GM21619 (cell line): ENCODE results near the gene CEP85.
A peak's percentile ranks its signal among the peaks of the same experiment; 100 is the strongest.

Source experiments
- ATAC-seq: cut with Tn5 transposase; IDR thresholded peaks from one replicate; pipeline ENCODE4 v1.9.1; 2021; ENCODE audit not compliant: unreplicated experiment

Gene CEP85, protein sequence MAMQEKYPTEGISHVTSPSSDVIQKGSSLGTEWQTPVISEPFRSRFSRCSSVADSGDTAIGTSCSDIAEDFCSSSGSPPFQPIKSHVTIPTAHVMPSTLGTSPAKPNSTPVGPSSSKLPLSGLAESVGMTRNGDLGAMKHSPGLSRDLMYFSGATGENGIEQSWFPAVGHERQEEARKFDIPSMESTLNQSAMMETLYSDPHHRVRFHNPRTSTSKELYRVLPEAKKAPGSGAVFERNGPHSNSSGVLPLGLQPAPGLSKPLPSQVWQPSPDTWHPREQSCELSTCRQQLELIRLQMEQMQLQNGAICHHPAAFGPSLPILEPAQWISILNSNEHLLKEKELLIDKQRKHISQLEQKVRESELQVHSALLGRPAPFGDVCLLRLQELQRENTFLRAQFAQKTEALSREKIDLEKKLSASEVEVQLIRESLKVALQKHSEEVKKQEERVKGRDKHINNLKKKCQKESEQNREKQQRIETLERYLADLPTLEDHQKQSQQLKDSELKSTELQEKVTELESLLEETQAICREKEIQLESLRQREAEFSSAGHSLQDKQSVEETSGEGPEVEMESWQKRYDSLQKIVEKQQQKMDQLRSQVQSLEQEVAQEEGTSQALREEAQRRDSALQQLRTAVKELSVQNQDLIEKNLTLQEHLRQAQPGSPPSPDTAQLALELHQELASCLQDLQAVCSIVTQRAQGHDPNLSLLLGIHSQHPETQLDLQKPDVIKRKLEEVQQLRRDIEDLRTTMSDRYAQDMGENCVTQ

DNA sequence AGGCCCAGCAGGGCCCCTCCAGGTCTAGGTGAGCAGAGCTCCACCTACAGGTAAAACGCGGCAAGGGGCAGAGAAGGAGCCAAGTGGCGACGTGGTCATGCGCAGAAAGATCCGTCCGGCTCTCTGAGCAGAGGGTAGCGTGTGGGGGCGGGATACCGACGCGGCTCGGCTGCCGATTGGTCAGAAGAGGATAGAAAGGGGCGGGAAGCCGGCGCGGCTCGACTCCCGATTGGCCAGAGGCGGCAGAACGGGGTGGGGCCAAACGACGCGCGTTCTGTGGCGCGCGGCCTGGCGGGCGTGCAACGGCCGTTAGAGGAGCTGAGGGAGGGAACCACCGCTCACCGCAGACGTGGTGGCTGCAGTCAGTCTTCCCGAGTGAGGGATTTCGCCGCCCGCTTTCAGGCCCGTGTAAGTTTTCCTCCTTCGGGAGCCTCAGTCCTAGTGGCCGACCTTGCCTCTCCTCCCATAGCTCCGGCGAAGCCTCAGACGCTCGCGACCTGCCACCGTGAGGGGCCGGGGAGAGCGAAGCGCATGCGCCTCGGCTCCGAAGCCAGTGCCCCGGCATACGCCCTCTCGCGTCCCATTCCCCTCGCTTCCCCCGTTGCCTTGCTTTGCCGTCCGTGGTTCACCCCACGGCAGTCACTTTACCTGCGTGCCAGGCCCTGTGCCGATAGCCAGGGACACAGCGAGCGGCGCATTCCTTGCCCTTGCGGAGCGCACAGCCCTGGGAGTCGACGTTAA lies at the start of gene CEP85:
CEP85 (plus strand) TSS at position 298 of the 741 bp plus-strand sequence. CDS start 5,584 bp downstream, outside the sequence.
- peak; percentile 86 for ATAC-seq

DNA sequence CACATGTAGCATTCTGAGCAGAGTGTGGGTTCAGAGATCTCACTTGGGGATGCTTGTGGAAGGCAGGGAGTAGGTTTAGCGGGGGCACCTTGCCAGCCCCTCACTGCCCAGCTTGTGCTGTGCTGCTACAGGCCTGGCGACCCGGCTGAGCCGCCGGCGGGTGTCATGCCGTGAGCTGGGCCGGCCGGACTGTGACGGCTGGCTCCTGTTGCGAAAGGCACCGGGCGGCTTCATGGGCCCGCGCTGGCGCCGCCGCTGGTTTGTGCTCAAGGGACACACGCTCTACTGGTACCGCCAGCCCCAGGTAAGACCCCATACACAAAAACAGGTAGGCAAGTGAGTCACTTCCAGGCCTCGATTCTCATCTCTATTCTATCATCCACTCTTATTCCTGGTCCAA lies 49.1 kb upstream of the CEP85 start:
- ATAC-seq: no peak

DNA sequence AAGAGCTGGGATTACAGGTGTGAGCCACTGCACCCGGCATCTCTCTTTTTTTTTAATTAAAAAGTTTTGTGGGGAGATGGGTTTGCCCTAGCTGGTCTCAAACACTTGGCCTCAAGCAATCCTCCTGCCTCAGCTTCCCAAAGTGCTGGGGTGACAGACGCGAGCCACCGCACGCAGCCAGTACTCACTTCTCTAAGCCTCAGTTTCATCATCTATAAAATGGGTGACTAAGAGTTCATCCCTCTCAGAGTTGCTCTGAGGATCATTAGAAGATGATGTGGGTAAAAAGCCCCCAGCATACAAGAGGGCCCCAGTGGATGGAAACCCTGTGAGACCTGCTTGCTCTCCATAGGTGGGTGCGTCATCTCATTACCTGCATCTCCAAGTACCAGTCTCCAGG lies 46.1 kb upstream of the CEP85 start:
- ATAC-seq: no peak

DNA sequence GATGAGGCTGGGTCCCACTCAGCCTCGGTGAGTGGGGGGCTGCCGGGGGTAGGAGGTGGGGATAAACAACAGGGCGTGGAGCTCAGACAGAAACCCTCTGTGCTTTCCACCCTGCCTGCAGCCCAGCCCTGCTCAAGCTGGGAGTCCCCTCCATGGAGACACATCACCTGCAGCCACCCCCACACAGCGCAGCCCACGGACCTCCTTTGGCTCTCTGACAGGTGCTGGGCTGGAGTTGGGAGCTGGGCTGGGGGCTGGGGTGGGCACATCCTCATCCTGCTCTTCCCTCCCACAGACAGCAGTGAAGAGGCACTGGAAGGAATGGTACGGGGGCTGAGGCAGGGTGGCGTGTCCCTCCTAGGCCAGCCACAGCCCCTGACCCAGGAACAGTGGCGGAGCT lies 45.5 kb upstream of the CEP85 start:
- no peak for ATAC-seq

DNA sequence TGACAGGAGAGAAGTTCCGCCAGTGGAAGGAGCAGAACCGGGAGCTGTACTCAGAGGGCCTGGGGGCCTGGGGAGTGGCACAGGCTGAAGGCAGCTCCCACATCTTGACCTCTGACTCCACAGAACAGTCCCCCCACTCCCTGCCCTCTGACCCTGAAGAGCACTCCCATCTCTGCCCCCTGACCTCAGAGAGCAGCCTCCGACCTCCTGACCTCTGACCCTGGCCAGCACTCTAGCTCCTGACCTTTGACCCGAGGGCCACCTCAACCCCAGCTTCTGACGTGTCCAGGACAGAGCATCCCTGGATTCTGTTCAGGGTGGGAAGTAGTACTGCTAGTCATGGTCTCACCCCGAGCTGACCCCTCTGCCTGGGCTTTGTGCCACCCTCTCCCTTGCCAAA lies 44.7 kb upstream of the CEP85 start:
- ATAC-seq: no peak

DNA sequence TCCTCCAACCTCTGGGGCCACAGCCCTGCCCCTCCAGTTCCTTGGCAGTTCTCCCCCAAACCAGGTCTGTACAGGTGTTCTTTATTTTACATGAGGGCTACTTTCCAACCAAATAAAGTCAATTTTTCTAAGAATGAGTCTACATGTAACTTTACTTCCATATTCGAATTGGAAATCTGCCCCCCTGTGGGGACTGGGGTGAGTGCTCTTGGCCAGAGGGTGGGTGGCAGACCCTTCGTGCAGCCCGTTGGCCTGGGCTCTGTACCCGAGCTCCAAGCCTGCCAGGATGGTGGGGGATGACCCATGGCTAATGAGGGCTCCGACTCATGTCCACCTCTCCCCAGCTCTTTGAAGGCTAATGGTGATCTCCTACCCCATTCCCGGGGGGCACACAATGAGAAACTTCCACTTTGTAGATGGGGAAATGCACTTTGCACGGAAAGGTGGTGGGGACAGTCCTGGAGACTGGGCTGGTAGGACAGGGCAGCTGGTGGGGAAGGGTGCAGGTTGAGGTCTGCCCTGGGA lies 44.2 kb upstream of the CEP85 start:
- ATAC-seq: no peak

DNA sequence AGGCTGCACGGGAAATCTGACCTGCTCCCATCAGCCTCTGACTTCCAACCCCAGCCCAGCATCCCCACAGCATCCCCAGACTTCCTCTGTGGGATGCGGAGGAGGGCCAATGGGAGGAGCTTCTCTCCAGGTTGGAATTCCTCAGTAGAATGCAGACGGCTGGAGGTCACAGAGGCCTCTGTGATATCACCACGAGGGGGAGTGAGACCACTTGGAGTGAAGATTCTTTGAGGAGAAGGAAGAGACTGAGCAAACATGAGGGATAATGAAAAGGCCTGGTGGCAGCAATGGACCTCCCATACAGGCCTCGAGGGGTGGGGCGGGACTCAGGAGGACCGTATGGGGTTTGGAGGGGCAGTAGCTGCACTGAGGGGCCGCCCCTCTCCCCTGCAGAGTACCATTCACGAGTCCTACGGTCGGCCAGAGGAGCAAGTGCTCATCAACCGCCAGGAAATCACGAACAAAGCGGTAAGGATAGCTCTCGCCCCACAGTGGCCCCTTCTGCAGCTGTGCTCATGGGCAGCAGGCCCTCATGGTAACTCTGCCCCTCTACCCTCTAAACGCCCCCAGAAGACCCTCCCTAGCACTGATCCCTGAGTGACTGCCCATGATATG lies 43.5 kb upstream of the CEP85 start, which contains the start of gene CATSPER4:
CATSPER4 (plus strand) TSS at position 230 of the 615 bp plus-strand sequence; CDS start at position 256, 26 bp downstream.
- ATAC-seq: no peak

DNA sequence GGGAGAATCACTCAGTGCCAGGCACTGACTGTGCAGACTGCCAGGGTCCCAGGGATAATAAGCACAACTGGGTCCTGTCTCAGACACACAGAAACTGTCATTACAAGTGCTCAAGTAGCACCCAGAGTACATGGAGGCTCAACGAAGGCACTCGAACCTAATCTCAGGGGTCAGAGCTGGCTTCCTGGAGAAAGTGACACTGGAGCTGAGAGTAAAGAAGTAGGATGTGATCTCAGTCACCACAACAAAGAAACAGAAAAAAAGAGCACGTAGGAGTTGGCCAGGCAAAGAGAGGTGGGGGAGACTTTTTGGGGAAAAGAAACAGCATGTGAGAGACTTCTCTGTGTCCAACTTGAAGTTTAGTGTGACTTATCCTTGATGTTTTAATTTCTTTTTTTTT lies 42.3 kb upstream of the CEP85 start:
- ATAC-seq: no peak

DNA sequence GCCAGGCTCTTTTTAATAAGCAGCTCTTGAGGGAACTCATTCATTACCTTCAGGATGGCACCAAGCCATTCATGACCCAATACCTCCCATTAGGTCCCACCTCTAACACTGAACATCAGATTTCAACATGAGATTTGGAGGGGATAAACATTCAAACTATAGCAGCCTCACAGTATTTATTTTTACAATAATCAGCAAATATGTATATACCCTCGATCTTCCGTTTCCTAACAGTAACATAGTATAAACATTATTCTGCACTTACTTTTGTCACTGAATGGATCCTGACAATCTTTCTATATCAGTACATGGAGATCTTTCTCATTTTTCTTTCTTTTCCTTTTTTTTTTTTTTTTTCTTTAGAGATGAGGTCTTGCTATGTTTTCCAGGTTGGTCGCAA lies 38.2 kb upstream of the CEP85 start:
- ATAC-seq: no peak

DNA sequence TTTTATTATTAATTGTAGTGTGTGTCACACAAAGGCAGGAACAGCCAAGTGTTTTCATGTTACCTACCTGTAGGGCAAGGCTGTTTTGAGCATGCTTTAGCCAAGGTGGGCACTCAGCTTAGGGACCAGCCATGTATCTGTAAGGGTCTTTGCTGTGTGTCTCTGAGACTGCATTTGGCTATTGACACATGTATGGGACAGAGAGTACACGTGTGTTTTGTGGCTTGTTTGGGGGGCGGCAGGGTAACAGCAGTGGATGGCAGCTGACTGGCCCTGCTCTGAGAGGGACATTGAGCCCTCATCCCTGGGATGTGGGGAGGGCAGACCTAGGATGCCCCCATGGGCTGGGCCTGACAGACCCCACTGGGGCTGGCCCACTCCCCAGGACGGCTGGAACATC lies 36.7 kb upstream of the CEP85 start:
- ATAC-seq: no peak

DNA sequence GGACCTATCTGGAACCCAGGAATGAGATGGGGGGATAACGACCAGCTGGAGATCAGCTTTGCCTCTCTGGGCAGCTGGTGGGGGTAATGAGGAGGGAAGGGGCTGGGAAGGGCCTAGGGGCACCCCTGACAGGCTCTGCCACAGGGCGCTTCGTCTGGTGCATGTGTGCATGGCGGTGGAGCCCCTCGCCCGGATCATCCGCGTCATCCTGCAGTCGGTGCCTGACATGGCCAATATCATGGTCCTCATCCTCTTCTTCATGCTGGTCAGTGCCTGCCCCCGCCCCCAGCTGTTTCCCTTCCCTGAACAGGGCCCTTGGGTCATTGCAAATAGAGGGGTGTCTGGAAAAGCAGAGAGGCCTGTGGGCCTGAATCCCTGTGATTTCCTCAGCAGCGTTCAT lies 36.2 kb upstream of the CEP85 start:
- no peak for ATAC-seq

DNA sequence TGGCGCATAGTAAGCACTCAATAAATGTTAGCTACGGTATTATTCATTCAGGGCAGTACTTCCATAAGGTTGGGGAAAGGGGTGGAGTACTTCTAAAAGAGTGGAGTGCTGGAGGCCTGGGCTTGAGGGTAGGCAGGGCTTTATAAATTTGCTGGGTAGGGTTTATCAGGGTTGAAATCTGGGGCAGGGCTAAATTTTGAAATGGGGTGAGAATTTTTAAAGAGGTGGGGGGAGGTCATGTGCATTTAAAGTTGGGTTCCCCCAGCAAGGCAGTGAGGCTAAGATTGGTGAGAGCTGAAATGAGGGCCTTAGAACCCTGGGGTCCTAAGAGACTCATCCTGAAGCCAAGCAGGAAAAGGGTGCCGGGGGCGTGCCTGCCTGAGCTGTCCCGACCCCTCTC lies 33.6 kb upstream of the CEP85 start:
- no peak for ATAC-seq

DNA sequence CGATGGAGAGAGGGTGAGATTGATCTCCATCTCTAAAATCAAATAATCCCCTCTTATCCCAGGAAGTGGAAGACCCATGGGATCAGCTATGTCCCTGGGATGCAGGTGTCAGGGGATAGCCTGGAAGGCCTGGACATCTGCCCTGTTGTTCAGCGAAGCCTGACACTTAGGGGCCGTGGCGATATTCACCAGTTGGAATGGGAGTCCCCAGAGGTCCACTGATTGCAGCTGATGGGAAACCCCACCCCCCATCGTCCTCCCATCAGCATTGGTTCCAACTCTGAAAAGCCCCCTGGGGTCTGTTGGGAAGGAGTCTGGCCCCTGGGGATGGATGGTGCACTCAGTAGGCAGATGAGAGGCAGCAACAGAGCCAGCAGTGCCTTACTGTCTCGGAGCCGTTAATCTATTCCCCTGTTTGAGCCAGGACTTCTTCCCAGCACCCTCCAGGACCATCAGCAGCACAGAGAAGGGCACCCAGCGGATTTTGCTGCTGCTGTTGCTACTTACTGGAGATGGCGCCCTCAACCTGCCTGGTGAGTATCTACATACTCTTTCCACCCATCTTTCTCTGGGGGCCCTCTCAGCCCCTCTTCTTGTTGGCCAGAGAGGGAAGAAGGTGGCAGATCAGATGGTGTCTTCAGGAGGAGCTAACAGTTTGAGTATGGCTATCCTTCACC lies 30.2 kb upstream of the CEP85 start:
- no peak for ATAC-seq

DNA sequence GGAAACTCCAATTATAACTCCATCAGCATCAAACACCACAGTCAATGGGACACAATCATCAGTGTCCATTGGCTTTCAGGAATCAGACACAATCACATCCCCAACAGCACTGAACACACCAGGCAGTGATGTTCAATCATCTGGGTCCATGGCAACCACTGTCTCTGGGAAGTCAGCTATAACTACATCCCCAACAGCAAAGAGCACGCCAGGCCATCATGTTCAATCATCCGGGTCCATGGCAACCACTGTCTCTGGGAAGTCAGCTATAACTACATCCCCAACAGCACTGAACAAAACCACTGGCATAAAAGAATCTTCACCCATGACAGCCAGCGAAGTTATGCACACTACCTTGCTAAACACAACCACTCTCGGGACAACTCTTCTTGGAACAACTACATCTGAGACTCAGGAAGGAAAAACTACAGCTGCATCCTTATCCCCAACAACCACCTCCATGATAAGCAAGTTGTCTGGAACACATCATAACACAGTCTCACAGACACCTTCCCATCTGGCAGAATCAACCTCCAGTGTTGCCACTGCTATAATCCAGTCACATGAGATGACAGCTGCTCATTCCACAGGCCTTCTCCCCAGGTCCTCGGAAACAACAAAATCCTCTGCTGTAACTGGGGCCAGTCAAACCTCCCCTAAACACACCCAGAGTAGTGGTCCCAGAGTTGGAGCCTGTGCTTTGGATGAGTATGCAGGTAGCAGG lies 23.7 kb upstream of the CEP85 start:
- ATAC-seq: no peak

DNA sequence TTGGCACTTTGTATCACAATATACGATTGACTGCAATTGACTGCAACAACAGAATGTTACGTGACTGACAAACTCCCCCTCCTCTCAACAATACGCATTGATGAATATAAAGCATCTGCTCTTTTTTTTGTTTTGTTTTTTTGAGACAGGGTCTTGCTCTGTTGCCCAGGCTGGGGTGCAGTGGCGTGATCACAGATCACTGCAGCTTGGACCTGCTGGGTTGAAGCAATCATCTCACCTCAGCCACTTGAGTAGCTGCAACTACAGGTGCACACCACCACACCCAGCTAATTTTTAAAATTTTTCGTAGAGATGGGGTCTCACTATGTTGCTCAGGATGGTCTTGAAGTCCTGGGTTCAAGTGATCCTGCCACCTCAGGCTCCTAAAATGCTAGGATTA lies 21.3 kb upstream of the CEP85 start:
- ATAC-seq: no peak

DNA sequence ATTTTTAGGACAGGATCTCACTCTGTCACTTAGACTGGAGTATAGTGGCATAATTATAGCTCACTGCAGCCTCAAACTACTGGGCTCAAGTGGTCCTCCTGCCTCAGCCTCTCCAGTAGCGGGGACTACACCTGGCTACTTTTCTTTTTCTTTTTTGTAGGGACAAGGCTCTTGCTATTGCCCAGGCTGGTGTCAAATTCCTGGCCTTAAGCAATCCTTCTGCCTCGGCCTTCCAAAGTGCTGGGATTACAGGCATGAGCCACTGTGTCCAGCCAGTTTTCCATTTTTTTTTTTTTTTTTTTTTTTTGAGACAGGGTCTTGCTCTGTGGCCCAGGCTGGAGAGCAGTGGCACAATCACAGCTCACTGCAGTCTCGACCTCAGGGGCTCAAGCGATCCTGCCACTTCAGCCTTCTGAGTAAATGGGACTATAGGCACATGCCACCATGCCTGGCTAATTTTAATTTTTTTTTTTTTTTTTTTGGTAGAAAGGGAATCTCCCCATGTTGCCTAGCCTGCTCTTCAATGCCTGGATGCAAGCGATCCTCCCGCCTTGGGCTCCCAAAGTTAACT lies 20.6 kb upstream of the CEP85 start:
- no peak for ATAC-seq

DNA sequence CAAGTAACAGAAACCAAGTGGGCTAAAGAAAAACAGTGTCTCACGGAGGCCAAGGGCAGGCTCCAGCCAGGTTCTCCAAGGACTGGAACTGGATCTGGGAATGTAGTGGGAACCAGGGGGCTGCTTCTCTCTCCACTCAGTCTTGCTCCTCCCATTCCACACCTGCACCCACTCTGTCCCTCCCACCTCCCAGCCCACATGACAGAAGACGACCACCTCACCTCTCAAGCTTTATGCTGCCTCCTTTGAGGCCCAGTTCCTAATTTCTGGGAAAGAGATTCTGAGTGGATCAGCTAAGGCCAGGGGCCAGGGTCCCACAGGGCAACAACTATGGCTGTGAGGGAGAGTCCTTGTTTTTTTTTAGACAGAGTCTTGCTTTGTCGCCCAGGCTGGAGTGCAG lies 18.8 kb upstream of the CEP85 start:
- no peak for ATAC-seq

DNA sequence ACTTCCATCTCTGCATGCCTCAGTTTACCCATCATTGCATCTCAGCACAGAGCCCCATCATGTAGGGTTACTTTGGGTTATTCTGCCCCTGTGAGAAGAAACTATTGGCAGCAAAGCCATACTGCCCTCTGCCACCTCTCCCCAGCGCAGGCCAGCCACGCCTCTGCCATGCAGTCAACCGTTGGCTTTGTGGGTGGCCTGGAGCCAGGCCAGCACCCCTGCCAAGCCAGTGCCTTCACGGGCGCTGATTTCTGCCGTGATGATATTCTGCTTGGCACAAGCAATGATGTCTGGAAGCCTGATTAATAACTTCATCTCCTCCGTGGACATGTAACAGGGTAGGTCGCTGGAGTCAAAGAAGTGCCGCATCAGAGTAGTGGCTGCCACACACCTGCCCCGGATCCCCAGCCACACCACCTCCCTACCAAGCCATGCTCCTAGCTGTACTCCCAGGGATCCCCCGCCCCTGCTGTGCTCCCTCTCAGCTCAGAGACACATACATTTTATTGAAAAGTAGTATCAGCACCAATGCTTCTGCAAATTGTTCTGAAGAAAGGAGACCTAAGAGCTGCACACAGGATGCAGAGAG lies 15.0 kb upstream of the CEP85 start:
- no peak for ATAC-seq
